Skeletal muscle cell (primary cell): ENCODE measurements around the gene VIT.

ENCODE experiments used
- DNase-seq: peaks from one replicate; pipeline ENCODE4 v3.0.0-alpha.2; 2010; ENCODE audit warnings: low read depth
- H3K4me3 ChIP-seq: 2 replicates; pipeline ENCODE4 v1.5.1; 2011; ENCODE audit warnings: low read depth, mild to moderate bottlenecking, control low read depth, low read length, moderate library complexity

Gene VIT

DNA sequence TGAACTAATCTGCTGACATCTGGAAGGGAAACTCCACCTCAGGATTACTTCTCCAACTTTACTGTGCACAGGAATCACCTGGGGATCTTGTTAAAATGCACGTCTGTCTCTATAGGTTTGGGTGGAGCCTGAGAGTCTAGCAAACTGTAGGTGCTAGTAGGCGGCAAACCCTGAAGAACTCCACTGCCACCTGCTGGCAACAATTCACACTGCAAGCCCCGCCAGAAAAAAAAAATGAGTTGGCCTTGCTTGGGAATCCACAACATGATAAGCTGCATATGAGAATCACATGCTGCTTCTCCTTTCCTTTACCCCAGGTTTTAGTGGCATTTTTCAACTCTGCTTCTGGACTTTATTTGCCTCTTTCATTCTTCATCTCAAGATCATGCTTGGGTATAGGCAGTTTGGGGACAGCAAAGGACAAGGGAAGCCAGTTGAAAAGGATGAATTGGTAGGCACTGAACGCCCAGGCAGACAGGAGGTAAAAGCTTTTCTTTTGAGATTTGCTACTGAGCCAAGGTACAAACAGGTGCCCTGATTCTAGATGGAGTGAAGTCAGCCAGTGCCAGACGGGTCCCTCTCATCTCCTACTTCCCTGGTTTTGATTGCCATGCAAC, 88.8 kb downstream of the VIT start:
- peak; percentile 4 for DNase-seq
- no peak overlapping the region for H3K4me3 ChIP-seq

DNA sequence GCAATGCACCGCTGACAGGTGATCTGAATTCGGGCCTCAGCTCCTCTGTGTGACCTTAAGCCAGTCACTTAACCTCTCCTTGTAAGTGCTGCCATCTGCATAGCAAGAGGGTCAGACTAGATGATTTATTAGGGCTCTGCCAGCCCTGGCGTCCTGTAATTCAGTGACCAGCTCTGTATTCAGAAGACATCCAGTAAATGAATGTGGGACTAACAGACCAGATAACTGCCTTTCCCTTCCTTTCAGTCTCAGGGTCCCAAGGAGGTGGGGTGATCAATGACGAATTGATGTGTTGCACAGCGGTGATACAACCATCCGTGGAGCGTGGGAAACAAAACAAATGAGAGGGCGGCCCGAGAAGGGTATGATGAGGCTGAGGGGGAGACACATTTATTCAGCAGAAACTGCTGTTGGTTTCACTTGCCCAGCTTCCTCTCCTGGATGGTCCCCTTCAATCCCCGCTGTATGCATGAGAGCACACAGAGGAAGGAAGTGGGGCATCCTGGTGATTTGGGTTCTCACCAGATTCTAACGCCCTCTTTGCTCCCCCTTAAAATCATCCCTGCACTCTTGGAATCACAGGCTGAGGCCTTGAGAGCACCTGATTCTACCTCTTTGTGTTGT, 92.8 kb downstream of the VIT start:
- no peak for DNase-seq
- H3K4me3 ChIP-seq, result no peak overlapping the region

DNA sequence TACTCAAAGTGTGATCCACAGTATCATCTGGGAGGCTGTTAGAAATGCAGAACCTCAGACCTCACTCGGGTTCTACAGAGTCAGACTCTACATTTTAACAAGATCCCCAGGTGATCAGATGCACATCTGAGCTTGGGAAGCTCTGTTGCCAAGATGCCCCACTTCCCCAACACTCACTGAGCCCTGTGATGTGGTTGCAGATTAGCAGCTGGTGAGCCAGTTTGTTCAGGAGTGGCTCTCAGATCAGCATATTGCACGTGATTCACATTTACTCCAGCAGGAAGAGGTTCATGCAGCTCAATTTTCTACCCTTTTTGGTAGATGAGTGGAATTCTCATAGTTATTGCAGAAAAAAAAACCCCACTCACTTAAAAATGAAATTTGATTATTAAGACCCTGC, 96.4 kb downstream of the VIT start:
- no peak overlapping the region for H3K4me3 ChIP-seq
- DNase-seq, result no peak

DNA sequence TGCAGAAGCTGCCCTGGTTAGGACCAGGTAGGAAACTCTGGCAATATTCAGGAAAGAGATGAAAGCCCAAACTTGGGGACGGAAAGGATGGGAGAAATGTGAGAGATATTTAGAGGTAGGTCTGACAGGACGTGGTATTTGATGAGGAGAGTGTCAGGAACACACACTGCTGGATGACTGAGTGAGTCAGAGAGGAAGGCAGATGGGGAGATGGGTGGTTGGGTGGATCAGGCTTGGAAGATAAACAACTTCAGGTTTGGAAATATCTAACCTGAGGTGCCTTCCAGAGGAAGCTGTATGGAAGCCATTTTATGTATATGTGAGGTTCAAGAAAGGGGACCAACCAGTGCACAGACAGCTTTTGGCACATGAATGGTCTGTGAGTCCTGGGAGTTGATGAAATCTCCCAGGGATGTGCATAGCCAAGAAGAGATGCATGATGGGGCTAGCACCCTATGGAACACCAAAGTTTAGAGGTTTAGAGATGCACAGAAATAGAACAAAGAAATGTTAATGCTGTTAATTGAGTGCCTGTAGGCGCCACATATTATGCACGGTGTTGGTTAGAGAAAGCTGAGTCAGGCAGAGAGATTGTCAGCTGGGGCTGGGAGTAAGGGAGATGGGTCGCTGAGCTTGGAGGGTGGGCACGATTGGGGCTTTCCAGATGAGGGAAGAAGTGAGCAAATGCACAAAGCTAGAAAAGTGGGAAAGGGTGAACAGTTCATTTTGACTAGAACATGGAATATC, 101.0 kb downstream of the VIT start:
- no peak for DNase-seq

DNA sequence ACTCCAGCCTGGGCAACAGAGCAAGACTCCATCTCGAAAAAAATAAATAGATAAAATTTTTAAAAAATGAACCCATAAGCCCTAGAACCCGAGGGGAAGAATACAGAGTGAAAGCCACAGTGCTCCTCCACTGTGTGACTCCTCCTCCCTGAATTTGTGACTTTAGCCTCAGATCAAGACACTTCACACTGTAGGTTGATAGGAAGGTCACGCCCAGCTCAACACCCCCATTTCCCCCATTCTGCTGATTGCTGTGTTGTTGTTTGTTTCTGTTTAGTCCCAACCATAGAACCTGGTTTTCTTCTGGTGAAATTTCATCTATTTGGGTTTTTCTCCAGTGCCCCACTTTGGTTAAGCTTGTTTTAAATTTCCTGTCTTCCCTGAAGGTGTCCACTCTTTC, 102.2 kb downstream of the VIT start:
- no peak for DNase-seq
- no peak overlapping the region for H3K4me3 ChIP-seq

More for the DNA sequence above, 101.0 kb downstream of the VIT start:
- H3K4me3 ChIP-seq, result no peak overlapping the region

DNA sequence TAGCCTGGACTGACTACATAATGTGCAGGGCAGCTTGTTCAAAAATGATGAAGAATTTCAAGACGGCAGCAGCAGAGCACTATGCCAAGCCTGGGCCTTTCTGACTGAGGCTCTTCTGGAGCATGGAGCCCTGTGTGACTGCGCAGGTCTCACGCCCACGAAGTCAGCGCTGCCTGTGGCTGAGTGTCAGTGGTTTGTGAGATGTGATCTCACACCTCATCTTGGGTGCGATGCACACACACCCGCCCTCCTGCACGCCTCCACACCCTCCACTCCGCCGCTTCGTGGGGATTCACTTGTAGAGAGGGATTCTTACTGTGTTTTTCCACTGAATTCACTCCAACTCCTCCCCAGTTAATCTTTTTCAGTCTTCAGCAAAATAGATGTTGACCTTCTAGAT, 103.9 kb downstream of the VIT start:
- H3K4me3 ChIP-seq, result no peak overlapping the region
- DNase-seq, result no peak

DNA sequence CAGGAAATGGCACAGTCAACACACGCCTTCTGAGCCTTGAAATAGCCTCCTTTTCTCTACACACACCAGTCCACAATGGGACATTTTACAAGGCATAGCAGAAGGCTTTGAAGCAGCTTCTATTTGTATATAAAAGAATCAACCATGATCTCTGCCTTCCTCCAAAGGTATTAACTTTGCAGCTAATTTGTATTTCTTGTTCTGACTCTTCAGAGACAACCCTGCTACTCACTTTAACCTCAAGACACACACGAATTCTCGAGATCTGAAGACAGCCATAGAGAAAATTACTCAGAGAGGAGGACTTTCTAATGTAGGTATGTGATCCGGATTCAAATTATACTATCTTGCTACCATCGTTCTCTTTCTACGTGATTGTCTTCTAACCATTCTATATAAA, 104.6 kb downstream of the VIT start:
- H3K4me3 ChIP-seq, result no peak overlapping the region

DNA sequence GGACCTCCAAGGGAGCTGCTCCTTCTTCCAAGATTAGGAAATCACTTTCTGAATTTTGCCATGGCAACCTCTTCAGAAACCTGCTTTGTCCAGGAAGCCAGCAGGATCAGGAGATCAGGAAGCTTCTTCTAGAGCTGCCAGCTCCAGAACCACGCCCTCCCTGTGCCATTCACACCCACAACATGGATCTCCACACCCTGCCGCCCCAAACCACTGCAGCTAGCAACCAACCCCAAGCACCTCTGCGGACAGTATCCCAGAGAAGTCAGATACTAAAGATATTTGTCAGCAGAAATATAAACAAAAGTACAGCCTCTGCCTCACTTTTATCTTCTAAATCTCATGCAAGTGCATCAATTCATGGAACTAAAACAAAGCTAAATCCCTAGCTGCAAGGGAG, 106.4 kb downstream of the VIT start:
- DNase-seq, result no peak

More for the DNA sequence above, 104.6 kb downstream of the VIT start:
- DNase-seq, result no peak

DNA sequence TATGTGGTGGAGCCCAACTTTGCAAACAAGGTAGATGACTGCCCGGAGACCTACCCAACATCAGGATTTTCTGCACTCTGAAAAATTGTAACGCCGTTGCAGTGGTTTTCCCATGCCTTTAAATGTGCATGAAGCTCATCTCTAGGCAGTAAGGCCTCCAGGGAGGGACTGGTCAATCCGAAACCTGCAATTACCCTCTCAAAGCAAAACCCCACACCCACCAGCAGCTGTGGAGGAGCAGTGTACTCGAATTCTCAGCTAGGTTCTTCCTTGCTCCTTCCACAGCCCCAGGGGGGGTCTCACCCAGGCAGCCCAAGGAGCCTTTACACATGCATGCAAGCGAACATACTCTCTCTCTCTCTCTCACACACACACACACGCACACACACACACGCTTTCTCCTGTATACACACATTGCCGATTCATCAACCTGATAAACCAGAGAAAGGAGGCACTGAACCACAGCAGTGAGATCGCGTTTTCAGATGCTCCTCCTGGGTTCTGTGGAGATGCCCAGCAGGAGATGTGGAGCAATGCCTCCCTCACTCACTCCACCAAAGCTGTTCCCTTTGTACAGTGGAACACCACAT, 109.2 kb downstream of the VIT start:
- no peak overlapping the region for H3K4me3 ChIP-seq
- DNase-seq, result no peak

More for the DNA sequence above, 106.4 kb downstream of the VIT start:
- no peak overlapping the region for H3K4me3 ChIP-seq

DNA sequence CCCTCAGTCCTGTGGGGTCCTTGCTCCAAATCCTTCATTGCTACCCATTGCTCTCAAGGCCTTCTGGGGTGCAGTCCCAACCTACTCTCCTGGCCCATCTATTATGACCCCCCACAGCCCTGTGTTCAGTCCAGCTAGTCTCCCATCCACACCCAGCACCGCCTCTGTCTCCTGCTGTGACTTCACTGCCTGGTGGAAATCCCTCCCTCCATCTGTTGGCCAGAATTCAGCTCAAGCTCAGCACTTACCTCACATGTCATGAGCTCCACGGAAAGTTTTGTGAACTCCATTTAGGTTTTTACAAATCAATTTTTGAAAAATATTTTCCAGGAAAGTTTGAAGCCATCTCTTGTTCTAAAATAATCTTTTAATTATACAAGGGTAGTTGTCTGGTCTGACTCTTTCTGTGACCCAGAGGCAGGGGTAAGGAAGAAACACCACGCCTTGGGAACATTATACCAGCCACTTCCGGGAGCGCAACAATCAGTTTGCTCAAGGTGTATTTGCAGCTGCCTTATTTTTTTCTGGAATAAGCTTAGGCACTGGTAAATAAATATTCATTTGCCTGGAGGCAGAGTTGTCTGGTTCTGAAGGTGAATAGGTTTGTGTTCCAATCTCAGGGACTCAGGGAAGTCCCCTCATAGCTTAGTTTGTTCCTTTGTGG, 110.8 kb downstream of the VIT start:
- no peak overlapping the region for H3K4me3 ChIP-seq
- DNase-seq, result no peak

DNA sequence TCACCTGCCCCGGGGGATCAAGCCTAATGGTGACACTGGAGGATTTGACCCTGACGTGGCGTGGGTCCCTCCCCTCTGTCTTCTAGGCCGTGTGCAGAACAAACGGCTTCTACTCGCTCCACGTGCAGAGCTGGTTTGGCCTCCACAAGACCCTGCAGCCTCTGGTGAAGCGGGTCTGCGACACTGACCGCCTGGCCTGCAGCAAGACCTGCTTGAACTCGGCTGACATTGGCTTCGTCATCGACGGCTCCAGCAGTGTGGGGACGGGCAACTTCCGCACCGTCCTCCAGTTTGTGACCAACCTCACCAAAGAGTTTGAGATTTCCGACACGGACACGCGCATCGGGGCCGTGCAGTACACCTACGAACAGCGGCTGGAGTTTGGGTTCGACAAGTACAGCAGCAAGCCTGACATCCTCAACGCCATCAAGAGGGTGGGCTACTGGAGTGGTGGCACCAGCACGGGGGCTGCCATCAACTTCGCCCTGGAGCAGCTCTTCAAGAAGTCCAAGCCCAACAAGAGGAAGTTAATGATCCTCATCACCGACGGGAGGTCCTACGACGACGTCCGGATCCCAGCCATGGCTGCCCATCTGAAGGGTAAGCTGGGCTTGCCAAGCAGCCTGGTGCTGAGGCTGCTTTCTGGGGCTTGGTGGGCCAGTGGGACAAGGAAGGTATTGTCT, 112.0 kb downstream of the VIT start:
- DNase-seq, result no peak
- no peak overlapping the region for H3K4me3 ChIP-seq

DNA sequence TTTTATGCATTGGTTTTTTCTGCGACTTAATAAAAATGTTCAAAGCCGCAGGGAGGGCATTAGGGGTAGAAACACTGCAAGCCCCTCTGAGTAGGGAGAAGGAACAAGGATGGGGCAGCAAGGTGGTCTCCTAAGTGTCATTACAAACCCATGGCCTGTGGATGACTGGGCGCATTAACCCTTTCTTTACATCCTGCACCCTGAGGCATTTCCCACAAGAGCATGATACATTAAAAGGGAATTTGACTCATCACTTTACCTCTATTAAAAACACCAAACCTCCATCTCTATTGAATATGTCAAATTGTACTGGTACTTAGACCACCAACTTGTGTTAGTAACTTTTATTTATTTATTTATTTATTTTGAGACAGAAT, 112.5 kb downstream of the VIT start:
- no peak for DNase-seq
- H3K4me3 ChIP-seq, result no peak overlapping the region

DNA sequence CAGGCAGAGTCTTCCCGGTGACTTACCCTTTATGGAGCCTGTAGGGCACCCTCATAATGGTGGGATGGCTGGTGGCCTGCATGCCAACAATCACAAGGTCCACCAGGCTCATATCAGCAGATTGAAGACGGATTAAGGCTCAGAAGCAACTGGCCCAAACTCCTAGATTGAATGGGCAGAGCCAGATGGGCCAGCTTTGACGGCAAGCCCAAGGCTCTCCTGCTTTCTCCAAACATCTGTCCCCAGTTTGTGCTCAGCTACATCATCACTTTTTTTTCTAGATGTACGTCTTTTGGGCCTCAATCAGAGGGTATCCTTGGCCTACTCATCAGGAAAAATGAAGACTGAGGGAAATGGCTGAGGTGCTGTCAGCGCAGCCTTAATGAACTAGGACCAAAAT, 114.6 kb downstream of the VIT start:
- H3K4me3 ChIP-seq, result no peak overlapping the region
- DNase-seq, result no peak

DNA sequence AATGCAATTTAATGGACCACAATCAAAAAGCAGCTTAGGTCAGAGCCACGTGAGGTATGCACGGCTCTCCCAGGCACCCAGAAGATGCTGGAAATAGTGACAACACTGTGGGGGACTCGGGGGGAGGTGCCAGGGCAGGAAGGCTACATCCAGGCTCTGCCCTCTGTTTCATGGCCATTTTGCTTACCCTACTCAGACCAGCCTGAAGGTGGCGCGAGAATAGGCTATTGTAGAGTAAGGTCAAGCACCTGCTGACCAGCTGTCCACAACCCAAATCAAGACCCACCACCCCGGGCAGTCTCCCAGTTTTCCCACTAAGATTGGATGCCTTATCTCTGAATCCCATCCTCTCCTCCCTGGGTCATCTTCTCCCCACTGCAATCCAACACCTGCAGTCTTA, 115.7 kb downstream of the VIT start:
- DNase-seq, result no peak
- no peak overlapping the region for H3K4me3 ChIP-seq

DNA sequence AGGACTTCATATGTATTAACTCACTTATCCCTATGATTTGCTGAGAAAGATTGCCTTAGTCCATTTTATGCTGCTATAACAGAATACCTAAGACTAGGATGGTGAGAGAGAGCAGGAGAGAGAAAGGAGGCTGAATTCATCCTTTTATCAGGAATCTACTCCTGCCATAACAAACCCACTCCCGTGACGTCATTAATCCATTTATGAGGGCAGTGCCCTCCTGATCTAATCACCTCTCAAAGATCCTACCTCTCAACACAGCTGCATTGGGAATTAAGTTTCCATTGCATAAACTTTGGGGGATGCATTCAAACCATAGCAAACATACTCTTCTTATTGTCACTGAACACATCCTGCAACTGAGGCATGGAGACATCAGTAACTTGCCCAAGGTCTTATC, 122.0 kb downstream of the VIT start:
- no peak for DNase-seq
- no peak overlapping the region for H3K4me3 ChIP-seq

DNA sequence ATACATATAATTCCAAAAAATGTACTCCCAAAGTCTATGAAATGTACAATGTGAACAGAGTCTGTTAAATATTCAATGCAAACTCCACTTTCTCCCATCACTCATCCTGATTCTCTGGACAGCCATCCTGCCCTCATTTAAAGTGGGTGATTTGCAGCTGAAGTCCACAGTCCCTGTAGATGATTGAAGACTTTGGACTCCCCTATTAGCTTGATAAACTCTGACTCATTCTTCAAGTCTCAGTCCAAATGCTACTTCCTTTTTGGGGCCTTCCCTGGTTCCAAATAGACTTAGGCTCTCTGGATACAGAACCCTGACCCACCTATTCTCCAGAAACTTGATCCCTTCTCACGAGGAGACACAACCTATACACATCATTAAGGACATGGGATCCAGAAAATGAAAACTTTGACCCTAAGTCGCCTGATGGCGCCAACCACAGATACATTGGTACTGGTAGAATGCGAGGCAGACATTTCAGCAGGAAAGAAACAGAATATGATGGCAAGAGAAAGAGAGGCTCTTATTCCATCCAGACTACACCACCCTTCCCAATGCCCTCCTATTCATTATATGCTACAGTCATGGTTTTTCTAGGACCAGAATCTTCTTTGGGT, 122.7 kb downstream of the VIT start:
- no peak for DNase-seq
- no peak overlapping the region for H3K4me3 ChIP-seq

DNA sequence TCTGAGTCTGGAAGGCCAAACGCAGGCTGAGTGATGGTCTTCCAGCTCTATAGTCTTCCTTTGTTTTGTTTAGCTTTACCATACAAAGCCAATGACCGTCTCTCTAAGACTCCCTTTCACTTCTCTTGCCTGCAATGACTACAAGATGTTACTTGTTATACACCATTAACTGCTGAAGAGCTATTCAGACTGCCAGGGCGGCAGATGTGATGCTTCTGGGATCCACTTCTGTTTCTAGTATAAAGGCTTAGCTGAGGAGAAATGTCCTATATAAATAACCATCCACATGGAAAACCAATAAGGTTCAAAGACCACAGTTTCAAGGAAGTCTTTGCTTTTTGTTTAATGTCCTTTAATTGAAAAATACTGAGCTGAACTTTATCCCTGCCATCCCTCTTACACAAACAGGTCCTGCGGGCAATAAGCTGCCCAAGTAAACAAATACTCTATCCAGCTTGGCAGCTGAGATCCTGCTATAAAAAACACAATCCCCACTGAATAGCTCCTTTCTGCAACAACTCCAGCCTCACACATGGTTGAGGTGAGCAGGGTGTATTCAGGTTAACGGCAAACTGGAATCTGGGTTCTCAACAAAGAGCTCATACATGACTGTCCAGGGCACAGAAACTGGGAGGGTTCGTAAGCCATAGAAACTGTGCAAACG, 124.6 kb downstream of the VIT start:
- no peak for DNase-seq
- no peak overlapping the region for H3K4me3 ChIP-seq

DNA sequence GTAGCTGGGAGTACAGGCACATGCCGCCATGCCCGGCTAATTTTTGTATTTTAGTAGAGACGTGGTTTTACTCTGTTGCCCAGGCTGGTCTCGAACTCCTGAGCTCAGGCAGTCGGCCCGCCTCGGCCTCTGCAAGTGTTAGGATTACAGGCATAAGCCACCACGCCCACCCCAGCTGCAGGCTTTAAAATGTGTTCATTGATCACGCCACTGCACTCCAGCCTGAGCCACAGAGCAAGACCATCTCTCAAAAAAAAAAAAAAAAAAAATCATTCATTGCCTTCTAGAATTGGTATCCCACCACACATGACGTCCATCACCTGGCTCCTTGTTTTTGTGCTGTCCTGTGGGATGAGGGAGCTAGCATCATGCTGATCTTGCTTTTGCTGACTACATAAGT, 127.4 kb downstream of the VIT start:
- H3K4me3 ChIP-seq, result no peak overlapping the region
- DNase-seq, result no peak

DNA sequence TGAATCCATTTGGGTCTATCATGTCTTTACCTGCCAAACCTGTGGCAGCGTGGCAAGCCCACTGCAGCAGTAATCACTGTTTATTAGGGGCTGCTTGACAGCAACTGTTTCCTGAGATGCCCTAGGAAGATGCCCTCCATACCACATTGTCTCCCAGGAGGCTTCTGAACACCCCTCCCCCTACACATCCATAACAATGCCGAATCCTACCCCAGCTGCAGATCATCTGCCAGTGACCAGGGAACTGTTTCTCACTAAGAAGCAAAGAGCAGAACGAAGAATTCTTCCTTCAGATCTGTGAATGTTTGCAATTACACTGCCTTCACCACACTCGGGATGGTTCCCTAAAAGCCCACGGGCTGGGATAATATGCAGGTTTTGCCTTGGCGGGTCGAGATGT, 127.8 kb downstream of the VIT start:
- DNase-seq, result no peak

More for the DNA sequence above, 127.8 kb downstream of the VIT start:
- H3K4me3 ChIP-seq, result no peak overlapping the region
